Activated CD8-positive, alpha-beta memory T cell treated with anti-CD3 and anti-CD28 coated beads, Interleukin-2, amount 10 ng/mL, durations not matched to agents 7 days and 5 days (primary cell): ENCODE data around the gene ERBB4. TPM values are rescaled to one million over a fixed set of nuclear protein-coding genes. Genes with fewer than 3 reads are reported as not detected.
"Not testable (repeated sequence)": the region's sequence is repeated elsewhere in the genome, so short reads cannot be mapped to it uniquely, and the experiment has no call there.

Source experiments
- ATAC-seq: fragments of 150-1000 bp; cut with Tn5 transposase; one replicate; pipeline ENCODE4 v1.10.0; 2021; ENCODE audit warnings: moderate library complexity
- CTCF ChIA-PET: fragments of 350-600 bp; sonication (Branson Sonifier 250); formaldehyde crosslinking; loops from one replicate; lab custom pipeline; 2021; ENCODE audit warnings: antibody characterized with exemption; lab: Charles Lee
- DNase-seq: peaks from one replicate; pipeline ENCODE4 v3.0.0-alpha.2; 2020
- H3K27ac Mint-ChIP-seq: one replicate; pipeline ENCODE4 v1.8.0; 2021; ENCODE audit warnings: mild to moderate bottlenecking, mixed read lengths
- H3K27me3 Mint-ChIP-seq: one replicate; pipeline ENCODE4 v1.8.0; 2021; ENCODE audit warnings: mixed read lengths
- H3K36me3 Mint-ChIP-seq: one replicate; pipeline ENCODE4 v1.8.0; 2021; ENCODE audit warnings: mild to moderate bottlenecking, mixed read lengths
- H3K4me1 Mint-ChIP-seq: one replicate; pipeline ENCODE4 v1.8.0; 2021; ENCODE audit warnings: mixed read lengths
- H3K4me3 Mint-ChIP-seq: one replicate; pipeline ENCODE4 v1.8.0; 2021; ENCODE audit warnings: mild to moderate bottlenecking, moderate library complexity, mixed read lengths
- H3K9me3 Mint-ChIP-seq: one replicate; pipeline ENCODE4 v1.8.0; 2022; ENCODE audit warnings: low read depth, mixed read lengths
- total RNA-seq, 2 experiments: library from RNA; stranded (reverse); gene quantifications; one replicate each; pipeline ENCODE4 v1.2.3, GENCODE V29; 2021

The ERBB4 gene
- total RNA-seq, 2 experiments from 2014 or later = not detected

- H3K36me3 Mint-ChIP-seq = no peaks in the 10 kb centered on the region
- H3K4me3 Mint-ChIP-seq = no peak overlapping the region
- no peaks in the 10 kb centered on the region for H3K27me3 Mint-ChIP-seq
- no peak overlapping the region for H3K27ac Mint-ChIP-seq
- CTCF ChIA-PET = no interaction called here
- no peak for ATAC-seq
- H3K9me3 Mint-ChIP-seq = peaks cover 2% of the 10 kb centered on the region
- DNase-seq = no peak
- no peaks in the 10 kb centered on the region for H3K4me1 Mint-ChIP-seq
Measured at GRCh38 chr2:211723398-211723797, 815.2 kb downstream of the ERBB4 start.

GRCh38 chr2:211722928-211723327 is 815.7 kb downstream of the ERBB4 start:
- H3K9me3 Mint-ChIP-seq = peaks cover 2% of the 10 kb centered on the region
- no peaks in the 10 kb centered on the region for H3K36me3 Mint-ChIP-seq
- H3K27me3 Mint-ChIP-seq = no peaks in the 10 kb centered on the region
- no peaks in the 10 kb centered on the region for H3K4me1 Mint-ChIP-seq
- no peak overlapping the region for H3K27ac Mint-ChIP-seq
- no peak overlapping the region for H3K4me3 Mint-ChIP-seq
- DNase-seq (no peak), ATAC-seq (no peak)
- CTCF ChIA-PET = no interaction called here

- DNase-seq, H3K36me3 Mint-ChIP-seq, H3K4me3 Mint-ChIP-seq, CTCF ChIA-PET, H3K9me3 Mint-ChIP-seq, H3K4me1 Mint-ChIP-seq, H3K27me3 Mint-ChIP-seq, ATAC-seq, H3K27ac Mint-ChIP-seq: not testable (repeated sequence)
Measured at GRCh38 chr2:211721874-211722273, 816.7 kb downstream of the ERBB4 start.

GRCh38 chr2:211709389-211709788 is 829.2 kb downstream of the ERBB4 start:
- Mint-ChIP-seq H3K9me3 (no peaks in the 10 kb centered on the region), H3K27me3 (no peaks in the 10 kb centered on the region), H3K27ac (no peak overlapping the region), H3K36me3 (no peaks in the 10 kb centered on the region), H3K4me1 (no peaks in the 10 kb centered on the region), H3K4me3 (no peak overlapping the region)
- no peak for DNase-seq
- CTCF ChIA-PET = no interaction called here
- no peak for ATAC-seq

GRCh38 chr2:211692689-211693088 is 845.9 kb downstream of the ERBB4 start:
- no peak for DNase-seq
- CTCF ChIA-PET = no interaction called here
- no peaks in the 10 kb centered on the region for H3K4me1 Mint-ChIP-seq
- H3K27me3 Mint-ChIP-seq = no peaks in the 10 kb centered on the region
- H3K4me3 Mint-ChIP-seq = no peak overlapping the region
- ATAC-seq = no peak
- no peak overlapping the region for H3K27ac Mint-ChIP-seq
- H3K9me3 Mint-ChIP-seq = peaks cover 7% of the 10 kb centered on the region
- no peaks in the 10 kb centered on the region for H3K36me3 Mint-ChIP-seq

- Mint-ChIP-seq H3K4me3 (no peak overlapping the region), H3K27ac (no peak overlapping the region), H3K9me3 (peaks cover 8% of the 10 kb centered on the region), H3K4me1 (no peaks in the 10 kb centered on the region), H3K36me3 (no peaks in the 10 kb centered on the region), H3K27me3 (no peaks in the 10 kb centered on the region)
- ATAC-seq (no peak), DNase-seq (no peak)
- CTCF ChIA-PET = no interaction called here
Measured at GRCh38 chr2:211690736-211691135, 847.9 kb downstream of the ERBB4 start.

- CTCF ChIA-PET = no interaction called here
- H3K9me3 Mint-ChIP-seq = peaks cover 13% of the 10 kb centered on the region
- H3K36me3 Mint-ChIP-seq = no peaks in the 10 kb centered on the region
- H3K4me1 Mint-ChIP-seq = no peaks in the 10 kb centered on the region
- no peaks in the 10 kb centered on the region for H3K27me3 Mint-ChIP-seq
- ATAC-seq (no peak), DNase-seq (no peak)
- H3K27ac Mint-ChIP-seq = no peak overlapping the region
- H3K4me3 Mint-ChIP-seq = no peak overlapping the region
Measured at GRCh38 chr2:211688196-211688595, 850.4 kb downstream of the ERBB4 start.

GRCh38 chr2:211674715-211675114 is 863.9 kb downstream of the ERBB4 start:
- no peak for ATAC-seq
- H3K27ac Mint-ChIP-seq = no peak overlapping the region
- no peaks in the 10 kb centered on the region for H3K4me1 Mint-ChIP-seq
- H3K9me3 Mint-ChIP-seq = no peaks in the 10 kb centered on the region
- H3K36me3 Mint-ChIP-seq = no peaks in the 10 kb centered on the region
- H3K27me3 Mint-ChIP-seq = no peaks in the 10 kb centered on the region
- no peak overlapping the region for H3K4me3 Mint-ChIP-seq
- CTCF ChIA-PET = no interaction called here
- no peak for DNase-seq

- no peak for ATAC-seq
- H3K9me3 Mint-ChIP-seq = no peaks in the 10 kb centered on the region
- no peak overlapping the region for H3K4me3 Mint-ChIP-seq
- no peak for DNase-seq
- H3K27ac Mint-ChIP-seq = no peak overlapping the region
- CTCF ChIA-PET = no interaction called here
- H3K4me1 Mint-ChIP-seq = no peaks in the 10 kb centered on the region
- H3K27me3 Mint-ChIP-seq = no peaks in the 10 kb centered on the region
- H3K36me3 Mint-ChIP-seq = no peaks in the 10 kb centered on the region
Measured at GRCh38 chr2:211673133-211673905, 865.3 kb downstream of the ERBB4 start.

- Mint-ChIP-seq H3K27ac (no peak overlapping the region), H3K36me3 (no peaks in the 10 kb centered on the region), H3K9me3 (no peaks in the 10 kb centered on the region), H3K27me3 (no peaks in the 10 kb centered on the region), H3K4me3 (no peak overlapping the region), H3K4me1 (no peaks in the 10 kb centered on the region)
- CTCF ChIA-PET = no interaction called here
- ATAC-seq (no peak), DNase-seq (no peak)
Measured at GRCh38 chr2:211671977-211672376, 866.6 kb downstream of the ERBB4 start.

- DNase-seq = no peak
- Mint-ChIP-seq H3K27ac (no peak overlapping the region), H3K36me3 (no peaks in the 10 kb centered on the region), H3K27me3 (no peaks in the 10 kb centered on the region), H3K4me3 (no peak overlapping the region), H3K9me3 (no peaks in the 10 kb centered on the region), H3K4me1 (no peaks in the 10 kb centered on the region)
- ATAC-seq = no peak
- CTCF ChIA-PET = no interaction called here
Measured at GRCh38 chr2:211665299-211665698, 873.3 kb downstream of the ERBB4 start.

- no peak for ATAC-seq
- H3K4me1 Mint-ChIP-seq = no peaks in the 10 kb centered on the region
- no peak for DNase-seq
- no peak overlapping the region for H3K27ac Mint-ChIP-seq
- H3K9me3 Mint-ChIP-seq = no peaks in the 10 kb centered on the region
- H3K4me3 Mint-ChIP-seq = no peak overlapping the region
- H3K27me3 Mint-ChIP-seq = no peaks in the 10 kb centered on the region
- CTCF ChIA-PET = no interaction called here
- H3K36me3 Mint-ChIP-seq = no peaks in the 10 kb centered on the region
Measured at GRCh38 chr2:211664321-211664720, 874.3 kb downstream of the ERBB4 start.

- H3K27me3 Mint-ChIP-seq = no peaks in the 10 kb centered on the region
- no peak for ATAC-seq
- CTCF ChIA-PET = no interaction called here
Measured at GRCh38 chr2:211654211-211654780, 884.3 kb downstream of the ERBB4 start.

GRCh38 chr2:211652327-211652726 is 886.3 kb downstream of the ERBB4 start:
- H3K4me1 Mint-ChIP-seq = no peaks in the 10 kb centered on the region
- no peak for DNase-seq
- no peak for ATAC-seq
- no peaks in the 10 kb centered on the region for H3K9me3 Mint-ChIP-seq
- H3K36me3 Mint-ChIP-seq = no peaks in the 10 kb centered on the region
- CTCF ChIA-PET = no interaction called here
- H3K4me3 Mint-ChIP-seq = no peak overlapping the region
- no peak overlapping the region for H3K27ac Mint-ChIP-seq
- H3K27me3 Mint-ChIP-seq = no peaks in the 10 kb centered on the region

More at GRCh38 chr2:211654211-211654780, 884.3 kb downstream of the ERBB4 start:
- H3K9me3 Mint-ChIP-seq = peaks cover 3% of the 10 kb centered on the region
- DNase-seq = no peak
- H3K4me1 Mint-ChIP-seq = no peaks in the 10 kb centered on the region
- H3K4me3 Mint-ChIP-seq = no peak overlapping the region
- H3K27ac Mint-ChIP-seq = no peak overlapping the region
- H3K36me3 Mint-ChIP-seq = no peaks in the 10 kb centered on the region
